GM23248 (cell line): ENCODE results near the gene MOB3B. TPM values are rescaled to one million over a fixed set of nuclear protein-coding genes. Genes with fewer than 3 reads are reported as not detected.
"Not testable (repeated sequence)": the region's sequence is repeated elsewhere in the genome, so short reads cannot be mapped to it uniquely, and the experiment has no call there.

Experiments
- DNase-seq: peaks from one replicate; pipeline ENCODE4 v3.0.0-alpha.2; 2015
- H2AFZ ChIP-seq: fragments of 200-600 bp; sonication (generic); 2 replicates; pipeline ENCODE4 v1.6.1; 2016; ENCODE audit warnings: antibody characterized with exemption
- H3F3A ChIP-seq: fragments of 200-600 bp; sonication (generic); 2 replicates; pipeline ENCODE4 v1.6.1; 2016; ENCODE audit warnings: mild to moderate bottlenecking, antibody characterized with exemption, mixed run types; ENCODE audit not compliant: insufficient read depth
- H3K27ac ChIP-seq: fragments of 200-600 bp; sonication (generic); 2 replicates; pipeline ENCODE4 v1.5.1; 2016; ENCODE audit warnings: mild to moderate bottlenecking
- H3K27me3 ChIP-seq: fragments of 200-600 bp; sonication (generic); replicated peaks from 2 replicates; pipeline ENCODE4 v1.6.1; 2016; ENCODE audit warnings: mild to moderate bottlenecking; ENCODE audit not compliant: insufficient read depth
- H3K36me3 ChIP-seq: fragments of 200-600 bp; sonication (generic); 2 replicates; pipeline ENCODE4 v1.6.1; 2016; ENCODE audit warnings: low read depth, mild to moderate bottlenecking
- H3K4me1 ChIP-seq: fragments of 200-600 bp; sonication (generic); 2 replicates; pipeline ENCODE4 v1.6.1; 2016; ENCODE audit warnings: mild to moderate bottlenecking; ENCODE audit not compliant: insufficient read depth
- H3K4me2 ChIP-seq: fragments of 200-600 bp; sonication (generic); one replicate; pipeline ENCODE4 v1.6.1; 2016; ENCODE audit warnings: mild to moderate bottlenecking; ENCODE audit not compliant: unreplicated experiment
- H3K4me3 ChIP-seq: fragments of 200-600 bp; sonication (generic); 2 replicates; pipeline ENCODE4 v1.5.1; 2016; ENCODE audit warnings: mild to moderate bottlenecking
- H3K79me2 ChIP-seq: fragments of 200-600 bp; sonication (generic); 2 replicates; pipeline ENCODE4 v1.6.1; 2016; ENCODE audit warnings: mild to moderate bottlenecking; ENCODE audit not compliant: insufficient read depth
- H3K9ac ChIP-seq: fragments of 200-600 bp; sonication (generic); 2 replicates; pipeline ENCODE4 v1.6.1; 2016; ENCODE audit warnings: mild to moderate bottlenecking
- H3K9me2 ChIP-seq: fragments of 200-600 bp; sonication (generic); 2 replicates; pipeline ENCODE4 v1.6.1; 2016; ENCODE audit warnings: mixed run types, mild to moderate bottlenecking, moderate library complexity; ENCODE audit not compliant: insufficient read depth
- H3K9me3 ChIP-seq: fragments of 200-600 bp; sonication (generic); one replicate; pipeline ENCODE4 v1.6.1; 2017; ENCODE audit warnings: low read depth
- H4K20me1 ChIP-seq: fragments of 200-600 bp; sonication (generic); 2 replicates; pipeline ENCODE4 v1.6.0; 2016; ENCODE audit not compliant: insufficient read depth
- EZH2 ChIP-seq: fragments of 200-600 bp; sonication (generic); IDR thresholded peaks from 2 replicates; pipeline ENCODE4 v1.6.1; 2018; ENCODE audit warnings: antibody characterized with exemption, mild to moderate bottlenecking; ENCODE audit not compliant: insufficient read depth, poor library complexity, severe bottlenecking
- EZH2phosphoT487 ChIP-seq: fragments of 200-600 bp; sonication (generic); IDR thresholded peaks from 2 replicates; pipeline ENCODE4 v1.6.1; 2018; ENCODE audit warnings: antibody characterized with exemption, moderate library complexity, mild to moderate bottlenecking, low read depth; ENCODE audit not compliant: insufficient read depth
- WGBS, 2 experiments: methylation state at CpG; one replicate each; pipeline ENCODE4 v1.1.6; 2015 to 2017; ENCODE audit warnings: low lambda C conversion rate in 2 of 2, low coverage in 1 of 2; ENCODE audit errors: missing lambda C conversion rate in 2 of 2; 5-methylcytosine and 5-hydroxymethylcytosine counted together
- in situ Hi-C: fragments of 300-500 bp; cut with MboI; formaldehyde crosslinking; loops from 2 replicates; pipeline ENCODE4 v1.15.0; 2020
- polyA plus RNA-seq: library from polyadenylated mRNA; unstranded; fragments of >200 nt; fragmentation: Nextera tagmentation; extraction: Ambion mirVana; gene quantifications from 2 replicates; pipeline ENCODE4 v1.2.1, GENCODE V29; 2016
- total RNA-seq: library from RNA; depleted of rRNA; stranded (reverse); fragments of >200 nt; shearing (Covaris generic); gene quantifications from 2 replicates; pipeline ENCODE4 v1.2.3, GENCODE V29; 2014

MOB3B gene
- total and polyA plus RNA-seq, 2 experiments from 2014 or later: 0.06 TPM; not detected in 1

GRCh38 chr9:27423915-27424710 is 105.5 kb downstream of the MOB3B start:
- no peaks in the 10 kb centered on the region for H3K9me2 ChIP-seq
- TF ChIP-seq EZH2phosphoT487 (no peak), EZH2 (no peak)
- H3K27ac ChIP-seq: no peak overlapping the region
- no peaks in the 10 kb centered on the region for H3K9me3 ChIP-seq
- 0 out of 2 replicates have a peak, but pooled peaks cover 5% of the 10 kb centered on the region for H3K4me1 ChIP-seq
- H2AFZ ChIP-seq: no peak overlapping the region
- H3K36me3 ChIP-seq: no peaks in the 10 kb centered on the region
- no peak for DNase-seq
- no peak overlapping the region for H3K4me2 ChIP-seq
- H3K9ac ChIP-seq: no peak overlapping the region
- H3K27me3 ChIP-seq: 0 out of 2 replicates have a peak, but pooled peaks cover 2% of the 10 kb centered on the region
- WGBS, 2 experiments: 70 to 74% methylated on average over 6 of the region's 6 CpGs
- no peaks in the 10 kb centered on the region for H3F3A ChIP-seq
- H4K20me1 ChIP-seq: no peaks in the 10 kb centered on the region
- no peaks in the 10 kb centered on the region for H3K79me2 ChIP-seq
- no peak overlapping the region for H3K4me3 ChIP-seq
- in situ Hi-C loops: no loop called here

GRCh38 chr9:27422279-27422834 is 107.3 kb downstream of the MOB3B start:
- Histone ChIP-seq H3K27me3 (no peaks in the 10 kb centered on the region), H3K27ac (no peak overlapping the region), H3K4me2 (no peak overlapping the region), H3K36me3 (no peaks in the 10 kb centered on the region), H3K4me1 (0 out of 2 replicates have a peak, but pooled peaks cover 4% of the 10 kb centered on the region), H3K9me3 (no peaks in the 10 kb centered on the region), H3K9me2 (no peaks in the 10 kb centered on the region), H2AFZ (no peak overlapping the region), H3K79me2 (no peaks in the 10 kb centered on the region), H3F3A (no peaks in the 10 kb centered on the region), H3K9ac (no peak overlapping the region), H3K4me3 (no peak overlapping the region), H4K20me1 (no peaks in the 10 kb centered on the region)
- in situ Hi-C loops: no loop called here
- TF ChIP-seq EZH2phosphoT487 (no peak), EZH2 (no peak)
- WGBS, 2 experiments: 32 to 39% methylated on average over 1 of the region's 1 CpG
- no peak for DNase-seq

GRCh38 chr9:27421577-27421976 is 108.0 kb downstream of the MOB3B start:
- Histone ChIP-seq H3K79me2 (no peaks in the 10 kb centered on the region), H4K20me1 (no peaks in the 10 kb centered on the region), H3F3A (no peaks in the 10 kb centered on the region), H3K9ac (no peak overlapping the region), H3K27ac (no peak overlapping the region), H3K36me3 (no peaks in the 10 kb centered on the region), H3K9me3 (no peaks in the 10 kb centered on the region), H3K4me2 (no peak overlapping the region), H3K4me1 (no peaks in the 10 kb centered on the region), H3K4me3 (no peak overlapping the region), H2AFZ (no peak overlapping the region), H3K9me2 (no peaks in the 10 kb centered on the region), H3K27me3 (no peaks in the 10 kb centered on the region)
- TF ChIP-seq EZH2: no peak
- no peak for TF ChIP-seq EZH2phosphoT487
- in situ Hi-C loops: no loop called here
- DNase-seq: no peak
- 68 to 84% methylated on average over 2 of the region's 2 CpGs for WGBS, 2 experiments

- H3F3A ChIP-seq, H3K79me2 ChIP-seq, H3K4me1 ChIP-seq, in situ Hi-C loops, H3K27ac ChIP-seq, H2AFZ ChIP-seq, H3K9ac ChIP-seq, H3K27me3 ChIP-seq, H3K4me3 ChIP-seq, H3K36me3 ChIP-seq, H3K4me2 ChIP-seq, H3K9me3 ChIP-seq, H4K20me1 ChIP-seq, DNase-seq, H3K9me2 ChIP-seq: not testable (repeated sequence)
- 60 to 61% methylated on average over 3 of the region's 3 CpGs for WGBS, 2 experiments
Measured at GRCh38 chr9:27419558-27419957, 110.1 kb downstream of the MOB3B start.
